Cardiac fibroblast (primary cell): ENCODE data around the gene TC2N.
"Not testable (repeated sequence)": the region's sequence is repeated elsewhere in the genome, so short reads cannot be mapped to it uniquely, and the experiment has no call there.

Experiments
- DNase-seq, 2 donors: peaks; one replicate each; pipeline versions ENCODE4 v3.0.0 to v3.0.0-alpha.2; 2010; ENCODE audit warnings: low read depth in 2 of 2
- H3K4me3 ChIP-seq, 2 donors: replicated peaks in 1 of 2; 1 replicate in 1 of 2; 2 replicates in 1 of 2; pipeline ENCODE4 v1.5.1; 2011; ENCODE audit warnings: low read depth in 2 of 2, low read length in 2 of 2, mild to moderate bottlenecking in 2 of 2, moderate library complexity in 1 of 2
- TF ChIP-seq, protein P1 (sequence below): IDR thresholded peaks from one replicate; pipeline ENCODE4 v1.5.1; 2011; ENCODE audit warnings: low read depth, mild to moderate bottlenecking, low read length, inconsistent platforms

Gene TC2N

DNA sequence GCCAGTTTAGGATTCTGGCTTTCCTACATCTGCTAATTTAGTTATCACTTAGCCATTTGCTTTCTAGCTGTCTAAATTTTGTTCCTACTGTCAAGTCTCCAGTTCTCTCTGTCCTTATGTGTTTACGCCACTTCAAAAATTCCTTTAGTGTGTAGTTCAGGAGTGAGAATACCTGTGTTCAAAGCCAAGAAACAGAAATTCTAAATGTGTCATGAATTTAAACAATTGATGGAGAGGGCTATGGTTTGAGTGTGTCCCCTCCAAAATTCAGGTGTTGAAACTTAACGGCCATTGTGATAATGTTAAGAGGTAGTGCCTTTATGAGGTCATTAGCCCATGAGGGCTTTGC lies 124.1 kb downstream of the TC2N start:
- TF ChIP-seq, protein P1, sequence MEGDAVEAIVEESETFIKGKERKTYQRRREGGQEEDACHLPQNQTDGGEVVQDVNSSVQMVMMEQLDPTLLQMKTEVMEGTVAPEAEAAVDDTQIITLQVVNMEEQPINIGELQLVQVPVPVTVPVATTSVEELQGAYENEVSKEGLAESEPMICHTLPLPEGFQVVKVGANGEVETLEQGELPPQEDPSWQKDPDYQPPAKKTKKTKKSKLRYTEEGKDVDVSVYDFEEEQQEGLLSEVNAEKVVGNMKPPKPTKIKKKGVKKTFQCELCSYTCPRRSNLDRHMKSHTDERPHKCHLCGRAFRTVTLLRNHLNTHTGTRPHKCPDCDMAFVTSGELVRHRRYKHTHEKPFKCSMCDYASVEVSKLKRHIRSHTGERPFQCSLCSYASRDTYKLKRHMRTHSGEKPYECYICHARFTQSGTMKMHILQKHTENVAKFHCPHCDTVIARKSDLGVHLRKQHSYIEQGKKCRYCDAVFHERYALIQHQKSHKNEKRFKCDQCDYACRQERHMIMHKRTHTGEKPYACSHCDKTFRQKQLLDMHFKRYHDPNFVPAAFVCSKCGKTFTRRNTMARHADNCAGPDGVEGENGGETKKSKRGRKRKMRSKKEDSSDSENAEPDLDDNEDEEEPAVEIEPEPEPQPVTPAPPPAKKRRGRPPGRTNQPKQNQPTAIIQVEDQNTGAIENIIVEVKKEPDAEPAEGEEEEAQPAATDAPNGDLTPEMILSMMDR, result no peak

DNA sequence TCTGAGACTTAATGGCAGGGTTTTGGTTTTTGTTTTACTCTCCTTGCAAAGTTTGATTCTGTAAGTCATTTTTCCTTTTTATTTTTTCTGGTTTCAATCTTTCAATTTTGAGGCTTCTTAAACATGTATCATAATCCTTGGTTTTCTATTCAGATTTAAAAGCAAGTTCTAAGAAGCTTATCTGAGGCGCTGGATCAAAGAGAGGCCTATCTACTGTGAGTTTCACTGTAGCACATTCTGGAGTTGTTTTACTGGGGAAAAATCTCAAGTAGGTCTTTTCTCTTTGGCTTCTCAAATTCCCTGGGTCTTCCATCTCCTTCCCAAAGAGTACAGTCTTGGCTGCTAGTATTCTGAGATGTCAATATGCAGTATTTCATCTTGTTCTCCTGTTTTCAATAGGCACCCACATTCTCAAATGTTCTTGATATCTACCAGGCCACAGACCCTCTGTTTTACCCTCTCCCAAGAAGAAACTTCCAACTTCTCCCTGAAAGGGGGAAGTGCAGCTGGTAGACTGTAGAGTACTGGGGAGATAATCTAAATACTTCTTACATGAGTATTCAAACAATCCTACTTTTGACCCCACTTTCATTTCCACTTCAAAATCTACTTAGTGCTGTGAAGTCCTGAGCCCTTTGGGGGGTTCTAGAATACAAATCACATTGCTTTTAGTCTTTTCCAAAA lies 124.6 kb downstream of the TC2N start:
- TF ChIP-seq, protein P1, result no peak
- H3K4me3 ChIP-seq, result no peak overlapping the region
- no peak for DNase-seq

More for the DNA sequence above, 124.1 kb downstream of the TC2N start:
- no peak for DNase-seq
- no peak overlapping the region for H3K4me3 ChIP-seq

DNA sequence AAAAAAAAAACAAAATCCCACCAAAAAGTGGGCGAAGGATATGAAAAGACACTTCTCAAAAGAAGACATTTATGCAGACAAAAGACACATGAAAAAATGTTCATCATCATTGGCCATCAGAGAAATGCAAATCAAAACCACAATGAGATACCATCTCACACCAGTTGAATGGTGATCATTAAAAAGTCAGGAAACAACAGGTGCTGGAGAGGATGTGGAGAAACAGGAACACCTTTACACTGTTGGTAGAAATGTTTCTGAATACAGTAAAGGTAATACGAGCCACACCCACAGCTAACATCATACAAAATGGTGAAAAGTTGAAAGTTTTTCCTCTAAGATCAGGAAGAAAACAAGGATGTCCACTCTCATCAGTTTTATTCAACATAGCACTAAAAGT lies 127.5 kb downstream of the TC2N start:
- not testable (repeated sequence) for DNase-seq, H3K4me3 ChIP-seq

DNA sequence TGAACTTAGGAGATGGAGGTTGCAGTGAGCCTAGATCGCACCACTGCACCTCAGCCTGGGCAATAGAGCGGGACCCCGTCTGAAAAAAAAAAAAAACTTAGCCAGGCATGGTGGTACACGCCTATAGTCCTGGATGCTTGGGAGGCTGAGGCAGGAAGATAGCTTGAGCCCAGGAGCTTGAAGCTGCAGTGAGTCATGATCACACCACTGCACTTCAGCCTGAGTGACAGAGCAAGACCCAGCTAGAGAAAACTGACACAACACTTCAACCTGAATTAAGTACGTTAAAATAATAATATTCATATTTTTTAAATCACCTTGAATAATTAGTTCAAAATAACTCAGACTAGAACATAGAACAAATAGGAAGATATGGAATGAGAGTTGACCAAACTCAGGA lies 129.7 kb downstream of the TC2N start:
- TF ChIP-seq, protein P1, result no peak
- no peak for DNase-seq
- no peak overlapping the region for H3K4me3 ChIP-seq

DNA sequence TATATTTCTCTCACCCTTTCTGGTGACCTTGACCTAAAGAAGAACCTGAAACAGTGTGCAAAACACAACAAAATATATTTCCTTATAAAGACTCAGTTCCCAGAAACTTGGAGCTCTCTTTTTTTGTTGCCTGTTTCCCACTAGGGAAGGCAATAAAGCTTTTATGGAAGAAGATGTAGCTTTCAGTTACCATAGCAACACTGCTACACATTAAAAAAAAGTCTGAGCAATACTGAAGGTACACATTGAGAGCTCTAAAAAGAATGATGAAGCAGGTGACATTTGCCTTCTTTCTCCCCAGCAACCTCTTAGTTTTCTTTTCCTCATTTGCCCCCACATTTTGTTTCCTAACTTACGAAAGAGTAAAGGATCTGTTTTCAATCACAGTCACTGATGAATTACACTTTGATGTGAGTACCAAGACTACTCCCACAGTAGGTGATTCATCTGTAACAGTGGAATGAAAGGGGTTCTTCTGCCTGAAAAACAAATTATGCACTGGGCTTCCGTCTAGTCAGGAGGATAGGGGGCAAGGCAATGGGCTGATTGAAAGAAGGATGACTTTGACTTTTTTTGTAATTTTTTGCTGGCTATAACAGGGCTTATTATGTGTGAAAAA lies 134.4 kb downstream of the TC2N start:
- TF ChIP-seq, protein P1, result no peak
- no peak overlapping the region for H3K4me3 ChIP-seq
- peak in 1 of 2 donors; percentile 11 for DNase-seq

DNA sequence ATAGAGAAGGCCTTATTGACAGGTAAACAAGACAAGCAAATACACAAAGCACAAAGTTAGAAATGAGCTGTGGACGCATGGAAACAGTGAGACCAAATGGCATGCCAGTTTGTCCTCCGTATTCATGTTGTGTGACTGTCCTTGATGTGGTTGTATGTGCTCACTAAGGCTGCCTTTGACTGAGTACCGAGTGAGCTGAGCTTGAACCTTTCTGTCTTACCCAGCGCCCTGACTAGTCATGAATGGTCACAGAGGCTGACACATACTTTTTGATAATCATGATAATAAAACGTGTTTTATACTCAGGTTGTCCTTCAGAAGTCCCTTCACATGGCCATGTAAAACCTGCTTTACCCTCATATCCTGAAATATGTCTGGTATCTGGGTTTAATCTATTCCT lies 134.9 kb downstream of the TC2N start:
- TF ChIP-seq, protein P1, result no peak
- DNase-seq, result no peak

DNA sequence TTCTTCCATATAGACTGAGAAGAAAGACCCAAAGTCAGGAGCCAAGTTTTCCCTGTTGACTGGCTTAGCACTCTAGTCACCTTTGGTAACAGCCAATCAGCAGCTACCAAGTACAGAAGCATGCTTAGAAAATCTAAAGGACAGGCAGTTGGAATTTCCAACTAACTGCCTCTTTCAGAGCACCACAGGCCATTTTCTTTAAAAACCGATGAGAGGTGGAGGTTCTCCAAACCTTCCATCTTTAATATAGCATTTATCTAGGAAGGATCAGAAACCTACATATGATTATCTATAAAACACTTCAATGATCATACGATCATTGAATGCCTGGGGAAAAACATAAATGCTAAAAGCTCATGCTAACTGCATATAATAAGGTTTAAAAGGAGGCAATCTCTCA lies 135.3 kb downstream of the TC2N start, which contains the start of gene CATSPERB:
Gene CATSPERB (minus strand): TSS at position 101 of the 400 bp plus-strand sequence. CDS start 2,607 bp downstream, outside the sequence.
- TF ChIP-seq, protein P1, result no peak
- no peak for DNase-seq
- no peak within 1 kb of the TSS for H3K4me3 ChIP-seq

More for the DNA sequence above, 134.9 kb downstream of the TC2N start:
- H3K4me3 ChIP-seq, result no peak overlapping the region
